Keratinocyte (primary cell): Measurements from ENCODE around the gene DSCAM. TPM values are rescaled to one million over a fixed set of nuclear protein-coding genes. Genes with fewer than 3 reads are reported as not detected.

Experiments used
- DNase-seq: peaks from one replicate; pipeline ENCODE4 v3.0.0-alpha.2; 2011; ENCODE audit warnings: low read depth, missing footprints, low spot score
- FAIRE-seq: peaks from 2 replicates; lab custom pipeline; 2011; peaks lifted over from hg19 to GRCh38; lab: Jason Lieb, UNC
- H2AFZ ChIP-seq: 2 replicates; pipeline ENCODE4 v1.6.0; 2012; ENCODE audit warnings: low read length, control low read depth, inconsistent platforms; ENCODE audit not compliant: control insufficient read depth
- H3K27ac ChIP-seq: 2 replicates; pipeline ENCODE4 v1.5.1; 2011; ENCODE audit warnings: low read length; ENCODE audit not compliant: control insufficient read depth, insufficient read depth
- H3K27me3 ChIP-seq: 3 replicates; pipeline ENCODE4 v1.6.0; 2011; ENCODE audit warnings: low read length; ENCODE audit not compliant: control insufficient read depth, insufficient read depth; ENCODE audit errors: extremely low read depth
- H3K36me3 ChIP-seq, 2 experiments: 2 replicates in 1 of 2; 3 replicates in 1 of 2; pipeline ENCODE4 v1.5.1; 2011; ENCODE audit warnings: low read length in 2 of 2, mild to moderate bottlenecking in 1 of 2; ENCODE audit not compliant: control insufficient read depth in 2 of 2, insufficient read depth in 2 of 2; ENCODE audit errors: extremely low read depth in 1 of 2
- H3K4me1 ChIP-seq: 3 replicates; pipeline ENCODE4 v1.5.1; 2011; ENCODE audit warnings: low read length; ENCODE audit not compliant: control insufficient read depth, insufficient read depth; ENCODE audit errors: extremely low read depth
- H3K4me2 ChIP-seq: 3 replicates; pipeline ENCODE4 v1.6.0; 2011; ENCODE audit warnings: low read depth, low read length; ENCODE audit not compliant: control insufficient read depth, insufficient read depth; ENCODE audit errors: extremely low read depth
- H3K4me3 ChIP-seq, 3 experiments: fragments of 200-600 bp in 1 of 3; sonication (generic) in 1 of 3; 2 replicates in 2 of 3; 3 replicates in 1 of 3; pipeline ENCODE4 v1.5.1; 2011 to 2016; ENCODE audit warnings: low read length in 3 of 3, mild to moderate bottlenecking in 3 of 3, control low read depth in 2 of 3, inconsistent platforms in 1 of 3, low read depth in 1 of 3, mixed read lengths in 1 of 3, mixed run types in 1 of 3, moderate library complexity in 1 of 3; ENCODE audit not compliant: control insufficient read depth in 2 of 3, insufficient read depth in 2 of 3; ENCODE audit errors: extremely low read depth in 1 of 3
- H3K79me2 ChIP-seq: 2 replicates; pipeline ENCODE4 v1.6.0; 2012; ENCODE audit warnings: low read length; ENCODE audit not compliant: control insufficient read depth, insufficient read depth
- H3K9ac ChIP-seq: 3 replicates; pipeline ENCODE4 v1.6.0; 2011; ENCODE audit warnings: low read length; ENCODE audit not compliant: control insufficient read depth, insufficient read depth; ENCODE audit errors: extremely low read depth
- H3K9me1 ChIP-seq: 3 replicates; pipeline ENCODE4 v1.6.0; 2011; ENCODE audit warnings: low read length; ENCODE audit not compliant: control insufficient read depth, insufficient read depth; ENCODE audit errors: extremely low read depth
- H3K9me3 ChIP-seq: 2 replicates; pipeline ENCODE4 v1.5.1; 2012; ENCODE audit warnings: low read depth, low read length; ENCODE audit not compliant: control insufficient read depth
- H4K20me1 ChIP-seq: 3 replicates; pipeline ENCODE4 v1.6.0; 2011; ENCODE audit warnings: low read length; ENCODE audit not compliant: control insufficient read depth, insufficient read depth; ENCODE audit errors: extremely low read depth
- CTCF ChIP-seq, 3 experiments: IDR thresholded peaks in 1 of 3; conservative IDR thresholded peaks in 1 of 3; optimal IDR thresholded peaks in 1 of 3; 2 replicates in 2 of 3; 3 replicates in 1 of 3; pipeline versions ENCODE3 to v1.5.1; 2011; ENCODE audit warnings: low read length in 3 of 3, mild to moderate bottlenecking in 3 of 3, moderate library complexity in 2 of 3, control low read depth in 1 of 3, inconsistent platforms in 1 of 3; ENCODE audit not compliant: insufficient read depth in 2 of 3; ENCODE audit errors: extremely low read depth in 1 of 3
- EZH2 ChIP-seq: IDR thresholded peaks from one replicate; pipeline ENCODE4 v1.6.1; 2012; ENCODE audit warnings: inconsistent platforms, mild to moderate bottlenecking, low read length, moderate library complexity
- dilution Hi-C: fragments of 300-500 bp; cut with MboI; formaldehyde crosslinking; loops from one replicate; pipeline ENCODE4 v1.7.0; 2020; ENCODE audit warnings: low sequenced_read_pairs; ENCODE audit not compliant: extremely low pct_ligation_motif_present
- polyA plus RNA-seq, 5 experiments: library from polyadenylated mRNA; depleted of rRNA in 3 of 5; stranded (reverse) in 3 of 5; stranded (forward) in 1 of 5; unstranded in 1 of 5; fragments of >200 nt; gene quantifications; 1 replicate in 1 of 5; 2 replicates in 3 of 5; 3 replicates in 1 of 5; pipeline versions ENCODE4 v1.2.1 to v1.2.3, GENCODE V29; 2011 to 2012; ENCODE audit warnings: missing spikeins in 2 of 5, low read depth in 1 of 5, low replicate concordance in 1 of 5

Gene DSCAM
- polyA plus RNA-seq, 1 donor (not counting 4 experiments of a cell fraction or from before 2014, with no cell fraction given): 2.1 TPM

DNA sequence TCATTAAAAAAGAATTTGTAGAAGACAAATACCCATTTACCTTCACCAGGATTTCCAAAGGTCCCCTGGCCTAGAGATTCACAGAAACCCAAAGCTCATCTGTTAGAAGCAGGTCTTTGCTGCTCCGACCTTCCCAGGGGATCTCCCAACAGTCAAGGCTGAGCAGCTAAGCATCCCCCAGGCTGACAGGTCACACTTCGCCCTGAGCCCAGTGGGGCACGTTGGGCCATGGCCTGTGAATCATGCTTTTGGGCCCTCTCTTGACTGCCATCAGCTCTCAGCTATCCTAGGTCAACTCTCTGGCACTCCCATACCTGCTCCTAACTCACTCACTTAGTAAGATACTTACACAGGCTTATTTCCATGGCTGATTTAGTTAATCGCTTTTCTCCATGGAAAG lies 157.7 kb downstream of the DSCAM start:
- DNase-seq (no peak), FAIRE-seq (no peak)
- no peak for TF ChIP-seq CTCF (optimal IDR thresholded peaks at IDR 0.05 in 1 of 3, IDR thresholded peaks at IDR 0.05 in 1 of 3, conservative IDR thresholded peaks at IDR 0.05 in 1 of 3; ENCODE audit: extremely low read depth in 1 of 3, insufficient read depth in 2 of 3, low read length in 3 of 3)
- no peak for TF ChIP-seq EZH2
- H3K9me1 ChIP-seq: no peaks in the 10 kb centered on the region
- H3K36me3 ChIP-seq: peaks cover 0 to 5% of the 10 kb centered on the region in 2 experiments
- no peak overlapping the region for H3K27ac ChIP-seq
- no peaks in the 10 kb centered on the region for H3K79me2 ChIP-seq
- H2AFZ ChIP-seq: no peak overlapping the region
- no peaks in the 10 kb centered on the region for H3K27me3 ChIP-seq
- no peak overlapping the region for H3K9ac ChIP-seq
- no peaks in the 10 kb centered on the region for H4K20me1 ChIP-seq
- no peak overlapping the region for H3K4me2 ChIP-seq
- H3K4me1 ChIP-seq: peaks cover 5% of the 10 kb centered on the region
- no peak overlapping the region for H3K4me3 ChIP-seq
- dilution Hi-C loops: no loop called here
- no peaks in the 10 kb centered on the region for H3K9me3 ChIP-seq

DNA sequence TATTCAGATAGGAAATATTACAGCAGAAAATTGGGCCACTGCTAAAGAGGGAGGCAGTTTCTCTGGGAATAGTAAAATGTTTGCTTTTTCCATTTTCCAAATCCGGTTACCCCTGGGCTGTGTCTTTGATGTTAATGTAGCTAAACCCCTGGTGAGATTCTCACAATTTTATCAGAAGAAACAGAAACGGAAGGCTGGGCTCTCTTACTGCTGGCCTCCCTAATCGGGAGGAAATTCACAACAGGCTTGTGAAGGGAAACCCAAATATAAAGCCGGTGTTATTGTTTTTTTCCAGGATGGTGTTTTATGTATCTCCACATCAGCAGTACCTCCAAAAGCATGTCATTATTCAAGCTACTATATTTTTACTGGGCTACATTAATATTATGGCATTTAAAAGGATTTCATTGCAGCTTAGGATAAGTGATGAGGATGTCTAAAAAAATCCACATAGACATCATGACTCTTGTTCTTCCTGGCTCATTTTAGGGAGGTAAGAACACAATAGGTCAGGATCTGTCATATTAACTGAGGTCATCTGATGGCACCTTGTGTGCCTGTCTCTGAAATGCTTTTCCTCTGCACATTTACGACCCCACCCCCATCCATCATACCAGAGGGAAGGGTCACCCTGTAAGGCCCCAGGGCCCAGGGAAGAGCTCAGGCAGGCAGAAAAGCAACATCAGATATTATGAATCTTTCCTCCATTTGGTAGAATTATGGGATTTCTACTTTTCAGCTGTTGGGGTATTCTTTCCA lies 158.7 kb downstream of the DSCAM start:
- Histone ChIP-seq H2AFZ (no peak overlapping the region), H3K79me2 (no peaks in the 10 kb centered on the region), H3K36me3 (peaks cover 0 to 3% of the 10 kb centered on the region in 2 experiments), H3K4me2 (no peak overlapping the region), H3K4me3 (no peak overlapping the region), H3K4me1 (peaks cover 5% of the 10 kb centered on the region), H3K9me1 (no peaks in the 10 kb centered on the region), H3K27me3 (no peaks in the 10 kb centered on the region), H3K9ac (no peak overlapping the region), H3K27ac (no peak overlapping the region), H3K9me3 (no peaks in the 10 kb centered on the region), H4K20me1 (no peaks in the 10 kb centered on the region)
- FAIRE-seq: no peak
- no peak for DNase-seq
- dilution Hi-C loops: no loop called here
- TF ChIP-seq CTCF (optimal IDR thresholded peaks at IDR 0.05 in 1 of 3, IDR thresholded peaks at IDR 0.05 in 1 of 3, conservative IDR thresholded peaks at IDR 0.05 in 1 of 3; ENCODE audit: extremely low read depth in 1 of 3, insufficient read depth in 2 of 3, low read length in 3 of 3) (no peak), EZH2 (no peak)
